ENCODE results near the gene RNF121. TPM values are rescaled to one million over a fixed set of nuclear protein-coding genes. Genes with fewer than 3 reads are reported as not detected.

RNF121 gene
- total RNA-seq, 2 experiments from 2014 or later: 29.9 to 32.8 TPM

Other genes with a start within 250 kb of the RNF121 start
- gene DEFB108B, start 95.8 kb upstream of the RNF121 start, total RNA-seq: not detected
- not detected for gene DEFB131B, start 50.6 kb upstream of the RNF121 start, total RNA-seq
- 10 to 100 TPM; 20.1 to 21.1 TPM for gene XNDC1N, start 452 bp upstream of the RNF121 start, total RNA-seq
- 10 to 100 TPM; 21.2 to 22.9 TPM for gene IL18BP, start 69.9 kb downstream of the RNF121 start, total RNA-seq
- 100 to 1,000 TPM; 262 to 263 TPM for gene NUMA1, start 151.5 kb downstream of the RNF121 start, total RNA-seq
- 1 to 10 TPM; 4.3 to 5.1 TPM for gene LRRC51, start 151.8 kb downstream of the RNF121 start, total RNA-seq
- 10 to 100 TPM; 65.6 to 70.5 TPM for gene LAMTOR1, start 174.3 kb downstream of the RNF121 start, total RNA-seq
- gene TOMT, start 176.9 kb downstream of the RNF121 start, total RNA-seq: not detected
- 10 to 100 TPM; 49.0 to 52.5 TPM for gene ANAPC15, start 183.6 kb downstream of the RNF121 start, total RNA-seq
- gene FOLR3, start 206.7 kb downstream of the RNF121 start, total RNA-seq: not detected

Data from activated naive CD8-positive, alpha-beta T cell treated with anti-CD3 and anti-CD28 coated beads, Interleukin-2, amount 10 ng/mL, durations not matched to agents 7 days and 5 days (primary cell).